Mucosa of gallbladder (tissue), 1 donor: ENCODE measurements around the gene PACRG. TPM values are rescaled to one million over a fixed set of nuclear protein-coding genes. Genes with fewer than 3 reads are reported as not detected.

Source experiments
- DNase-seq: peaks from one replicate; pipeline ENCODE4 v3.0.0-alpha.2; 2020; ENCODE audit warnings: low spot score
- total RNA-seq: library from RNA; stranded (reverse); gene quantifications from one replicate; pipeline ENCODE4 v1.2.1, GENCODE V29; 2021
- donor health status: DM: no; HTN: no; CAD: no.

PACRG gene
- total RNA-seq, 1 donor from 2014 or later, result 3.2 TPM

DNA sequence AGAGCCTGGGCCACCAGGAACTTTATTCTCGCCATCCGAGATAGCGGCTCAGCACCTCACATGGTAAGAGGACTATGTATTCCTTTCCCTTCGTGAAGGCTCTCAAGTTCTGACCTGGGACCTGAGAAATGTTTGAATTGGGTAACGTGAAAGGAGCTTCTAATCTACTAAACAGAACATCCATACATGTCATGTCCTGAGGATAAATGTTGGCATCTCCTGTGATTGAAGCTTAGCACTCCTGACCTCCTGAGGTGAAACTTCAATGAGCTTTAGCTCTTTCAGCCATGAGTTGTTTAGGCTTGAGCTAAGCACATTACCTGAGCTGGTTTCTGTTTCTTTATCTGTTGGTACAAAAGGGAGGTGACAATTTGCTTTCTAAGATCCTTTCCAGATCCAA lies 280.9 kb downstream of the PACRG start:
- no peak for DNase-seq

DNA sequence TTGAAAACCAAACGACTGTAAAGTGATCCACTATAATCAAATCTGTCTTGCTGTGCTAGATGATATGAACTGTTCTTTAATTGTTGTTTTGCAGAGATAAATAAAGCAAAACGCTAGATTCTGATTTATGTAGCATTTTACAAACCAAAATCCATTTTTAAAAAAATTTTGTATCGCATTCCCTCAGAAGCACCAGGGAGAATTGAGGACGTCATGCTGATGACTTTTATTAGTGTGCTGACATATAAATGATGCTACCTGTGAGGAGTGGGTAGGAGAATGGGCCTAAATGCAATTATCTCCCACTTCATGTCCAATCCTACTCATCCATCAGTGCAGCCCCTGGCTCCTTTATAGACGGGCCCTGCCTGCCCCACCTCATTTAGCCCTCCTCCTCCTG lies 282.4 kb downstream of the PACRG start:
- no peak for DNase-seq

DNA sequence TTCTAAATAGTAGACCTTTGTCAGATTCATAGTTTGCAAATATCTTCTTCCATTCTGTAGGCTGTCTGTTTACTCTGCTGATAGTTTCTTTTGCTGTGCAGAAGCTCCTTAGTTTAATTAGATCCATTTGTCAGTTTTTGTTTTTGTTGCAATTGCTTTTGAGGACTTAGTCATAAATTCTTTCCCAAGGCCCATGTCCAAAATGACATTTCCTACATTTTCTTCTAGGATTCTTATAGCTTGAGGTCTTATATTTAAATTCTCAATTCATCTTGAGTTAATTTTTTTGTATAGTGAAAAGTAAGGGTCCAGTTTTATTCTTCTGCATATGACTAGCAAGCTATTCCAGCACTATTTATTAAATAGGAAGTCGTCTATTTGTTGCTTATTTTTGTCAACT lies 287.0 kb downstream of the PACRG start:
- DNase-seq, result no peak

DNA sequence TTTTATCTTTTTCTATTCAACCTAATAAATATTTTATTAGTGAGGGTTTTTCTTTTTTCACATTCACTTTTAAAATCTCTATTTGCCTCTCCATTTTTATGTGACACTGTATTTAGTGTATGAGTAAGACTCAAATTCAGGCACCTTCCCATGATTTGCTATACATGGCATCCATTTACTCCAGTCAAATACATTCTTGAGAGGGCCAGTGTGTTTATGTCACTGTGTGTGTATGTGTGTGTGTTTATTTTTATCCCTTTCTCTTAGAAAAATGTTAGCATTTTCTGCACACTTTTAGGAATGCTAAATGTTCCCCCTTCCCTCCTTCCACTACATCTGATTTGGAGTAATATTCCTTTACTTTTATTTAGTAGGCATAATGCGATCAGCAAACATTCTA lies 290.0 kb downstream of the PACRG start:
- DNase-seq, result no peak

DNA sequence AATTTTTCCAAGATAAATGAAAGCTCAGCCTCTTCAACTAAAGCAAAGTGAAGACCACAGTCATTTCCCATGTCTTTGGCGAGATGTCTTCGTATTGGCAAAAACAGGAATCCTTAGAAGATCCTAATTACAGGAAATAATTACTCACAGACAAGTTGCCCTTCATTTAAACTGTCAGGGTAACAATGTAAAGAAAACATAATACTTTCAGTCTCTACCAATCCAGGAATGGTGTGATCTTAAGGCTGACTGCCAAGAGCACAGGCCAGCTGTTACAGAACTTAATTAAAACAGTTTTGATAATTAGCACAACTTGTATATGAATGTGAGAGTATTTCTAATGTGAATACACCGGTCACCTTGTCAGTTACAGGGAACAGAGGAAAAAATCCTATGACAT lies 292.2 kb downstream of the PACRG start:
- DNase-seq, result no peak

DNA sequence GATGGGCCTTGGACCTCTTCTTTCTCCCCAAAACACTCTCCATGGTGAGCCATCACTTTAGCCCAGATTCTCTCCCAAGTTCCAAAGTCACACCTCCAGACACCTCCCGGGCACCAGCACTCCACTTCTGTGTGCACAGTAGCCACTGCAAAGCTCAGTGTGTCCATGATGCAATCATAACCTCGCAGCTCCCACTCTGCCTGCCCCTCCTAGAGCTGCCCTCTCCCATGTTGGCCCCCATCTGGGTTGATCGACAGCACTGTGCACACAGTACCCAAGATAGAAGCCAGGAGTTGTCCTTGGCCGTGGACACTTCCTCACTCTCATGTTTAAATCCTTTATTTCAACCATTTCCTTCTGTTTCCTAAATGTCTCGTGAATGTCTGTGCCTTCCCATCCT lies 293.3 kb downstream of the PACRG start:
- no peak for DNase-seq

DNA sequence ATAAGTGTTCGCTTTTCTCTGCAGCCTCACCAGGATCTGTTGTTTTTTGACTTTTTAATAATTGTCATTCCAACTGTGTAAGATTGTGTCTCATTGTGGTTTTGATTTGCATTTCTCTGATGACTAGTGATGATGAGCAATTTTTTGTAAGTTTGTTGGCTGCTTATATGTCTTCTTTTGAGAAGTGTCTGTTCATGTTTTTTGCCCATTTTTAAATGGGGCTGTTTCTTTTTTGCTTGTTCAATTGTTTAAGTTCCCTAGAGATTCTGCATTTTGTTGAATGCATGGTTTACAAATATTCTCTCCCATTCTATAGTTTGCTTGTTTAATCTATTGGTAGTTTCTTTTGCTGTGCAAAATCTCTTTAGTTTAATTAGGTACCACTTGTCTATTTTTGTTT lies 295.9 kb downstream of the PACRG start:
- no peak for DNase-seq

DNA sequence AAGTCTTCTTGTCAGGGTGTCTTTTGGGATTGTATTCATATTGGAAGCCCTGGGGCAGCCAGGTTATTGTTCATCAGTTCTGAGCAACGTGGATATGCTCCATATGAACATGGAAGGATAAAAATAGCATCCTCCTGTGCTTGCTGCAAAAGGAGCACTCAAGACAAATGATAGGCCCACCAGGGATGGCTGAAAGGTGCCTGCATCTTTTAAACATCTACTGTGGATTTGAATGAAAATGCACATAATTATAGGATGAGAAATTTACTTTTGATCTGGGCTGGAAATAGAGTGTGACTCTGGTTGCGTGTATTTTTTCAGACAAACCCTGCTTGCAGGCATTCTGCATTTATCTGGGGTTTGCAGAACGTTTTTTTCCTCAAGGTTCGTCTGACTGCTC lies 299.1 kb downstream of the PACRG start:
- DNase-seq, result no peak

DNA sequence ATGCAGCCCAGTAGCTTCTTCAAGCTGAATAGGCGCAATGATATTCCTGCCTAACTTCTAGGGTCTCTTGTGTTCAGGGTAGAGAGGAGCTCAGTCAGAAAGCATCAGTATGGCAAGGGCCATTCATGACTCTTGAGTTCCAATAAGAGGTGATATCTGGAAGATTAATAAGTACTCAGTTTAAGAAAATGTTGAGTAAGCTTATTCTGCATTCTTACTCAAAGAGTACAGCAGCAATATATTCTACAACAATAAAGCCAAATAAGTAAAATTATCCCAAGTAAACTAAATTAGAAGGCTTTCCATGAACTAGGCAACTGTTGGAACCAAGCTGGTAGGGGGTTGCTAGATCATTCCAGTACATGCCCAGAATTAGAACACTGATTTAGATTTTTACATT lies 303.2 kb downstream of the PACRG start:
- no peak for DNase-seq

DNA sequence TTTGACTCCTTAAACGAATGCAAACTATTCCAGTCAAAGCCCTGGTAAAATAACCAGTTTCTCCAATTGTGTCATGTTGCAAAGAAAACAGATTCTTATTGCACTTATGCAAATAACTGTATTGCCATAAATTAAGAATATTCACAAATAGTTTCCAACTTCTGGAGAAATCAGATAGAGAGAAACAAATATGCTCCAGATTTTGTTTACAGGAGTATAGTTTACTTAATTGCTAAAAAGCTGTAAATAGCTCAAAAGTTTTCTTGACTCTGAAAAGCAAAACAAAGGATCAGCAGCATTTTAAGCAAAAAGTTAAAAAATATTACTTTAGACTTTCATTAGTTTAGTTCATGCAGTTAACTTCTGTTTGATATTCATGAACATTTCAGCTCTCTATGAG lies 304.2 kb downstream of the PACRG start:
- no peak for DNase-seq

DNA sequence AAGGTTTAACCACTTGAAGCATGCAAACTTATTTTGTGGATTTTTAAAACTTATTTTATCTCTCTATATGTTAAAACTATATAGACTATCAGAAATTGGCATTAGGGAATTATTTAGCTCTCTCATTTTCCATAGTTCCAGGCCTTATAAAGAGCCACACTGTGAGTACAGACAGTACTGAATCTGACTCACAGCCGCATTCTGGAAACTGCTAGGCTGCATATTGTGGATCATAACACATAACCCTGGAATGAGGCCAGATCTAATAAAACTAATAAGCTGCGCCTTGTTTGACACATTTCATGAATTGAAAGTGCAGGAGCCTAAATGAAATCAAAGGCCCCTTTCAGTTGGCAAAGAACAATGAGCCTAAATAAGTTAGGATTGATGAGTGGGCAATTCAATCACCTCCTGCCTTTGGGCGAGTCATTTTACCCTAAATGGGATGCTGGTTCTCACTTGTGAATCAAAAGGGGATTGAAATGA lies 308.4 kb downstream of the PACRG start:
- no peak for DNase-seq

DNA sequence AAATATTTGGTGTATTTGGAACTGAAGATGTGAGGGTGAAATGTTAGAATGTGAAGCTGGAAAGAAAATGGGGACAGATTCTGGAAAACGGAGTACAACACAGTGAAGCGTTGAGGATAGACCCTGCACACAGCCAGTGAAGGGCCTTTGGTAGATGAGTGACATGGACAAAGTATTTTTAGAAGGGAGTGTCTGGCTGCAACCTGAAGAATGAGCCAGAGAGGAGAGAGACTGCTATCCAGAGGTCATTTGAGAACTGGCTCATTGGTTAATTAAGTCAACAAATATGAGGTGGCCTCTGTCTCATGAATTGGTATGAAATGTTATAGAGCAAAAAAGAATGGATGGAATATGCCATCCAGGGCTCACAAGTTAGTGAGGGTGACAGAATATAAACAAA lies 310.5 kb downstream of the PACRG start:
- no peak for DNase-seq

DNA sequence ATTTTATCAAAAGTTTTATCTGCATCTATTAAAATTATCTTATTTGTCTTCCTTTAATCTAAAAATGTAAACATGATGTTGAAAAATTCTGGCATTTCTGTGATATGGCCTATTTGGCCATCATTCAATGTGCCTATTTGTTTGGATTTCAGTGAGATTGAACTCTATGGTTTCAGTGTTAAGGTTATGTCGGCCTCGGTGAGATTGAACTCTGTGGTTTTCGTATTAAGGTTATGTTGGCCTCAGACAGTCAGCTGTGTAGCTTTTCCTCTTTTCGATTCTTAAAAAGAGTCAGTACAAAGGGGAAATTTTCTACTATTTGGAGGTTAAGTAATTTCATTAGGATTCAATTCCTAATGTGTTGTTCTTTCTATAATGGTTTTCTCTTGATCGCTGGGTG lies 320.6 kb downstream of the PACRG start:
- DNase-seq, result no peak

DNA sequence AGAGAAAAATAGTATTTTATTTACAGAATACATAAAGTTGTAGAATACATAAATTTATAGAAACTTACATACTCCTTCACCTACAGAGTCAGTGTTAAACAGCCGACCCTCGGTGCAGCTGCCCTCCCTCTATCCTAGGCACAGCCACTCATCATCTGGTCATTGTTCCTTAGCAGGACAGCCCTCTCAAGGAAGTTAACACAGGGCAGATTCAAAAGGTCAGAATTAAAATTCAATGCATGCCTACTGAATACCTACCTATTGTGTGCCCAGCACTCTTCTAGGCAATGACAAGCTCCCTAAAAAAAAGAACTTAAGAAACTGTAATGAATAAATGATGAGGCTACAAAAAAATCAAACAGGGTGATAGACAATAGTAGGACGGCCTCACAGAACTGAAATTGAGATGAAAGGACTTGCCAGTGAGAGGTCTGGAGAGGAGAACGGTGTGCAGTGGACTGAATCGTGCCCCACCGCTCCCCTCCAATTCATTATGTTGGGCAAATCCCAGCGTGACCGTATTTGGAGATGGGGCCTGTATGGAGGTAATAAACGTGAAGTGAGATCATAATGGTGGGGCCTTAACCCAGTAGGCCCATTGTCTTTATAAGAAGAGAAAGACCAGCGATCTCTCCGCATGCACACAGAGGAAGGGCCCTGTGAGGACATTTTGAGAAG lies 326.0 kb downstream of the PACRG start:
- DNase-seq, result no peak

DNA sequence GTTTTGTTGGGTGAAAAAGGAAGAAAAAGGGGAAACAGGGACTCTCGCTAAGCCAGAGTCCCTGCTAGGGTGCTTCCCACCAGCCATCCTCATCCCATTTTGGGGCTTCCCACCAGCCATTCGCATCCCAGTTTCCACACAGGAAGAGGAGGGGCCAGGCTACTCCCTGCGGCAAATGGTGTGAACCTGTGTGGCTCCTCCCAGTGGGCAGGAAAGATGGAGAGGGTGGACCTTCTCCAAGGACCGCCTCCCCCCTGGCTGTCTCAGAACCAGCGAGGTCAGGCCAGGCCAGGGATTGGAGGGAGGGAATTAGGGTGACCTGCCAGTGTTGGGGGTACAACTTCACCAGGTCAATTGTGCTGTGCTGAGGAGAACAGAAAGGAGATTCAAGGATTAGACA lies 326.9 kb downstream of the PACRG start:
- no peak for DNase-seq

DNA sequence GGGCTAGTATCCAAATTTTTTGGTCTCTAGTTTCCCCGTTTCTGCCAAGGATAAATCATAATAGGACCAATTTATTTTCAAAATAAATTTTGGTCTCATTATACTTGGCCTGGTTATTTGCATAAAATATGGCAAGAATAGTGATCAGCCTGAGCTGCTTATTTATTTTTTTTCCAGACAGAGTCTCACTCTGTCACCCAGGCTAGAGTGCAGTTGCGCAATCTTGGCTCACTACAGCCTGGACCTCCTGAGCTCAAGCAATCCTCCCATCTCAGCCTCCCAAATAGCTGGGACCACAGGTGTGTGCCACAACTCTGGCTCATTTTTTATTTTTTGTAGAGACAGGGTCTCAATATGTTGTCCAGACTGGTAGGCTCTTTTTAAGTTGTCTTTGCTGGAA lies 329.5 kb downstream of the PACRG start:
- no peak for DNase-seq

DNA sequence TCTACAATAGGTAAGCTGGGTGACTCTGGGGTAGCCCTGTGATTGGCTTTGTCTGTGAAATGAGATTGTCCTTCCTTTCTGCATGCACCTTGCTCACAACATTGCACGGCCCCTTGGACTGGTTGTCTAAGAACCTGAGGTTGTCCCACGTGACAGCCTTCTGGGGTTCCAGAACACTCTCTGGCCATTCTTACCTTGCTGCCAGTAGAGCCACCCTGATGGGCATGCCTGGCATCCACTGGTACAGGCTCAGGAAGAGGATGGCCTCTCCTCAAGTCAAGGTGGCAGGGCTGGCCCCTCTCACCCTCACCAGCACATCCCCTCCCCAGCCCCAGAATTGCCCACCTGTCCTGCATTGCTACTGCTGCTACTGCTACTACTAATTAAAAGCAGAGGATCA lies 335.0 kb downstream of the PACRG start:
- no peak for DNase-seq

DNA sequence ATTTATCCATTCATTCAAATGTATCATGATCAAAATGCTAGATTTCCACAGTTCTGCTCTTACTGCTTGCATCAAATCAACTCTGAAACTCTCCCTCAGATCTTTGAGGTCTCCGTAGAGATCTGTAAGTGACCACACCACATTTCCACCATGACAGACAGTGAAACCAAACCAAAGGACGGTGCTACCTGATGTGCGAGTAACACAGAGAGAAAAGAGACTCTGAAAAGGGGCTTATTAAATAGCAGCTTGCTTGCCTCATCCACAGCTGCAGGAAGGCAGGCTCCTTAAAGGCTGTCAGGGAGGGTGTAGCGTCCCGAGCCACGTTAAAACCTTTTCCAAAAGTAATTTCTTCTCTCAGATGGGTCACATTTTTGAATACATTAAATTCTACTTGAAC lies 335.8 kb downstream of the PACRG start:
- DNase-seq, result no peak

DNA sequence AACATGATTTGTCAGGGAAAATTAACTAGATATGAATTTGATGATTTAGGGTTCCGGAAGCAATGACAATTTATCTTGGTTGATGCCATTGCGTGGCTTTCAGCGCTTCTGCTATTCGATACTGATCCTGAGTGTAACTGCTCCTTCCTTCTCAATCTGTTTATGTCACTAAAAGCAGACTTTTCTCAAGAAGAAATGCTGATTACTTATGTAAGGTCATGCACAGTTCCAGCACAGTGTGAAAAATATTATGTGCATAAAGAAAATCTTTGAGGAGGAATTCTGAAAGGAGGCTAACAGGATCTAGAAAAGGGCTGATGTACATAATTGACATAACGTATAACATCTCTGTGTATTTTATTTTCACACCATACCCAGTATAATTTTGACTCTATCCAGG lies 336.6 kb downstream of the PACRG start:
- no peak for DNase-seq

DNA sequence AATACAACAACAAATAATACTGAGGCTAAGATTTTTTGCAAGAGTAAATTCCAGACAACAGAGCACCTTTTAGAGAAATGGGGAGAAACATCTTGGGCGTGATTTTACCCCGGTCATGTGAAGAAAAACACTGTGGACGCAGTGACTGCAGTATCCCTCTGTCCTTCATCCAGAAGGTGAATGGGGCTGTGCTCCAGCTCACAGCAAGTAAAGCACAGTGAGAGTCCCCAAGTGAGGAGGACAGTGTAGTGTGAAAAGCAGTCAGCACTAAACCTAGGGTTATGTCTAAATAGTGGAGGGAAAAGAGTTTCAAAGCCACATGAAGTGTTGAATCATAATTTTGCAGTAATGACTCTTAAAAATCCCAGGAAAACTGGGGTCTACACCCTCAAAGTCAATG lies 338.4 kb downstream of the PACRG start:
- no peak for DNase-seq

DNA sequence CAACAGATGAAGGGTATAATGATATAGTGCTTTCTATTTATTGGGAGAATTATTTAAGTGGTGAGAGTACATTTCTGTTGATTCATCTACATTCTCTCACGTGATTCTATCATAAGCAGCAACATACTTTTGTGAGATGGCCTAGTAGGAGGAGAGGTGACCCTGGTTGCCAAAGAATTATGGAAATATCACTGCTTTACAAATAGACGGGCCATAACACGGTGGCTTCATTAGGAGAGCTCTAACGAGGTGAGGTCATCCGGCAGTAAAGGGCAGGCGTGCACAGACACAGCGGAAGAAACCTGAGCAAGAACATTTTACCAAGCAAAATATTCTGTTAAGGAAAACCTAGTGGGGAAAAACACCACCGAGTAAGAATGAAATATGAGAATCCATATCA lies 349.4 kb downstream of the PACRG start:
- no peak for DNase-seq

DNA sequence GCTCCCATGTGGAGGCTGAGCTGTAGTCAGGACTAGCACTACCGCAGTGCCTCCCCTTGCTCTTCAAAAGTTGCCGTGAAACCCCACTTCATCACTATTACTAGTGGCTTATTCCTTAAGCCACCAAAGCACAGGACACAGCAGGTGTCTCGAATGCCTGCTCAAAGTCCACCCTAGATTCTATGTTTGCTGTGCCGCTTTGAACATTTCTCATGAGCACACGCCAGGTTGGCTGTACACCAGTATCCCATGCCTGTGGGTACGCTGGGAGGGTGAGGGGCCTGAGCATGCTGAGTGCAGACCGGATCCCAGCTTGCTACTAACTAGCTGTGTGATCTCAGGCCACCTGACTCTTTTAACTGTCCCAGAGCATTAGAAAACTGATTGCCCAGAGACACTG lies 350.9 kb downstream of the PACRG start:
- no peak for DNase-seq

DNA sequence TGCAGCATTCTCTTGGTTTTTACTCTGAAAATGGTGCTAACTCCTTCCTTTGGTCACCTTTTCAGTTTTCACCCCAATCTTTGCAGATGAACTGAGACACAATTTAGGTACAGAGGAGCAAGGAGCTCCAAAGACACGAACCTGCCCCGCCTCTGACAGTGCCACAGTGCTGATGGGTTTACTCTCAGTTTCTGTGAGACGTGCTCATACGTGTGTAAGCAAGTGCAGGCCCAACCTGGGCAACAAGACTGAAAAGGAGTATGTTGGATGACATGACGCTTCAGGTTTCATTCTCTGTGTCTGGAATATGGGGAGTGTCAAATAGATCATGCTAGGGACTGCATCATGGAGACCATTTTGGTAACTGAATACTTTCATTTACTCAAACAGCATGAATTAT lies 352.5 kb downstream of the PACRG start:
- no peak for DNase-seq

DNA sequence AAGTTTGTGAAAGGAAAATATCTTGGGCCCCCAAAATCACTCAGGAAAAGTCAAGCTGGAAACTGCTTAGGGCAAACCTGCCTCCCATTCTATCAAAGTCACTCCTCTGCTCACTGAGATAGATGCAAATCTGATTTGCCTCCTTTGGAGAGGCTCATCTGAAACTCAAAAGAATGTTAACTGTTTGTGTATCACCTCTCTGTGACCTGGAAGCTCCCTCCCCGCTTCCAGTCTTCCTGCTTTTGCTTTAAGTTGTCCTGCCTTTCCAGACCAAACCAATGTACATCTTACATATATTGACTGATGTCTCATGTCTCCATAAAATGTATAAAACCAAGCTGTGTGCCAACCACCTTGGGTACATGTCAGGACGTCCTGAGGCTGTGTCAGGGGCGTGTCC lies 355.4 kb downstream of the PACRG start:
- no peak for DNase-seq
